DND-41 (cell line): ENCODE data around the gene RDH8.

Experiments used
- ATAC-seq: fragments of 200-7000 bp; cut with Tn5 transposase; 3 replicates; pipeline ENCODE4 v1.9.1; 2021; ENCODE audit warnings: low read depth; ENCODE audit not compliant: insufficient read depth
- DNase-seq: peaks from one replicate; pipeline ENCODE4 v3.0.0-alpha.2; 2020
- H2AFZ ChIP-seq: 2 replicates; pipeline ENCODE4 v1.6.0; 2012; ENCODE audit warnings: low read depth, low read length
- H3K27ac ChIP-seq: 2 replicates; pipeline ENCODE4 v1.5.1; 2012; ENCODE audit warnings: low read length, inconsistent platforms
- H3K27me3 ChIP-seq: fragments of 200-600 bp; sonication (generic); 2 replicates; pipeline ENCODE4 v1.6.0; 2012; ENCODE audit warnings: low read length, mild to moderate bottlenecking, inconsistent platforms; ENCODE audit not compliant: insufficient read depth, poor library complexity
- H3K36me3 ChIP-seq: 2 replicates; pipeline ENCODE4 v1.5.1; 2012; ENCODE audit warnings: low read length, inconsistent platforms; ENCODE audit not compliant: insufficient read depth
- H3K4me1 ChIP-seq: 2 replicates; pipeline ENCODE4 v1.5.1; 2012; ENCODE audit warnings: mild to moderate bottlenecking, low read length; ENCODE audit not compliant: insufficient read depth
- H3K4me2 ChIP-seq: 2 replicates; pipeline ENCODE4 v1.6.0; 2012; ENCODE audit warnings: mild to moderate bottlenecking, moderate library complexity, low read length, inconsistent platforms; ENCODE audit not compliant: insufficient read depth
- H3K4me3 ChIP-seq, 2 experiments: fragments of 200-600 bp in 1 of 2; shearing (Covaris generic) in 1 of 2; 2 replicates each; pipeline ENCODE4 v1.5.1; 2012 to 2016; ENCODE audit warnings: inconsistent platforms in 2 of 2, low read length in 2 of 2, mild to moderate bottlenecking in 2 of 2, low read depth in 1 of 2, moderate library complexity in 1 of 2
- H3K79me2 ChIP-seq: 2 replicates; pipeline ENCODE4 v1.6.0; 2012; ENCODE audit warnings: low read length, inconsistent platforms; ENCODE audit not compliant: insufficient read depth
- H3K9ac ChIP-seq: 2 replicates; pipeline ENCODE4 v1.6.0; 2012; ENCODE audit warnings: low read depth, mild to moderate bottlenecking, inconsistent platforms, low read length, moderate library complexity
- H3K9me3 ChIP-seq: 2 replicates; pipeline ENCODE4 v1.5.1; 2012; ENCODE audit warnings: low read length, moderate library complexity, mild to moderate bottlenecking, inconsistent platforms; ENCODE audit not compliant: insufficient read depth, severe bottlenecking
- H4K20me1 ChIP-seq: 2 replicates; pipeline ENCODE4 v1.6.0; 2012; ENCODE audit warnings: low read length; ENCODE audit not compliant: insufficient read depth
- EZH2 ChIP-seq: IDR thresholded peaks from 3 replicates; pipeline ENCODE4 v1.6.1; 2012; ENCODE audit warnings: borderline replicate concordance, low read depth, mild to moderate bottlenecking, moderate library complexity, low read length, inconsistent platforms; ENCODE audit not compliant: severe bottlenecking
- TF ChIP-seq, protein P1 (sequence below): IDR thresholded peaks from 2 replicates; pipeline ENCODE4 v1.5.1; 2012; ENCODE audit warnings: borderline replicate concordance, low read length, moderate library complexity, mild to moderate bottlenecking; ENCODE audit not compliant: poor library complexity, severe bottlenecking; ENCODE audit errors: extremely low read depth

Gene RDH8

DNA sequence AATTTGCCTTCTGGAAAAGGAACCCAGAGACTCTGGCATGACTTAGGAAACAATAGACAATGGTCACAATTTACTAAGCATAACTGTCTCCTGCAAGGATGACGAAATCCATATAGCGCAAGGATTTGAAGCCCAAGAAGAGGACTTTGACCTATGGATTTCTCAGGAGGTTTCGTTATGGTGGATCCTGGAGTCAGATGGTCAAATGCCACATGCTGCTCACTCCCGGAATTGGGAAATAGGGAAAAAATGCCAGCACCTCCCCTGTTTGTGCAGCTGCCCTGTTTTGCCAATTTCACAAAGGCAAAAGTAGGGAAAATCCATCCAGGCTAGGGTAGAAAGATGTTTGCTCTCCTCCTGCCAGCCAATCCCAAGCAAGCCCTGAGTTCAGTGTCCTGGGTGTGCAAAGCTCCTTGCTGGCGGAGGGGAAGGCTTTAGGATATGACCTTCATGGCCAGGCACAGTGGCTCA is 23.4 kb downstream of the RDH8 start:
- Histone ChIP-seq H3K27me3 (no peaks in the 10 kb centered on the region), H3K9me3 (peaks cover 3% of the 10 kb centered on the region), H3K4me1 (no peaks in the 10 kb centered on the region), H3K79me2 (no peaks in the 10 kb centered on the region), H4K20me1 (no peaks in the 10 kb centered on the region), H2AFZ (no peak overlapping the region), H3K36me3 (no peaks in the 10 kb centered on the region), H3K4me3 (no peak overlapping the region), H3K27ac (no peak overlapping the region), H3K9ac (no peak overlapping the region), H3K4me2 (no peak overlapping the region)
- no peak for TF ChIP-seq EZH2
- TF ChIP-seq, protein P1, sequence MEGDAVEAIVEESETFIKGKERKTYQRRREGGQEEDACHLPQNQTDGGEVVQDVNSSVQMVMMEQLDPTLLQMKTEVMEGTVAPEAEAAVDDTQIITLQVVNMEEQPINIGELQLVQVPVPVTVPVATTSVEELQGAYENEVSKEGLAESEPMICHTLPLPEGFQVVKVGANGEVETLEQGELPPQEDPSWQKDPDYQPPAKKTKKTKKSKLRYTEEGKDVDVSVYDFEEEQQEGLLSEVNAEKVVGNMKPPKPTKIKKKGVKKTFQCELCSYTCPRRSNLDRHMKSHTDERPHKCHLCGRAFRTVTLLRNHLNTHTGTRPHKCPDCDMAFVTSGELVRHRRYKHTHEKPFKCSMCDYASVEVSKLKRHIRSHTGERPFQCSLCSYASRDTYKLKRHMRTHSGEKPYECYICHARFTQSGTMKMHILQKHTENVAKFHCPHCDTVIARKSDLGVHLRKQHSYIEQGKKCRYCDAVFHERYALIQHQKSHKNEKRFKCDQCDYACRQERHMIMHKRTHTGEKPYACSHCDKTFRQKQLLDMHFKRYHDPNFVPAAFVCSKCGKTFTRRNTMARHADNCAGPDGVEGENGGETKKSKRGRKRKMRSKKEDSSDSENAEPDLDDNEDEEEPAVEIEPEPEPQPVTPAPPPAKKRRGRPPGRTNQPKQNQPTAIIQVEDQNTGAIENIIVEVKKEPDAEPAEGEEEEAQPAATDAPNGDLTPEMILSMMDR: no peak
- DNase-seq (no peak), ATAC-seq (no peak)

DNA sequence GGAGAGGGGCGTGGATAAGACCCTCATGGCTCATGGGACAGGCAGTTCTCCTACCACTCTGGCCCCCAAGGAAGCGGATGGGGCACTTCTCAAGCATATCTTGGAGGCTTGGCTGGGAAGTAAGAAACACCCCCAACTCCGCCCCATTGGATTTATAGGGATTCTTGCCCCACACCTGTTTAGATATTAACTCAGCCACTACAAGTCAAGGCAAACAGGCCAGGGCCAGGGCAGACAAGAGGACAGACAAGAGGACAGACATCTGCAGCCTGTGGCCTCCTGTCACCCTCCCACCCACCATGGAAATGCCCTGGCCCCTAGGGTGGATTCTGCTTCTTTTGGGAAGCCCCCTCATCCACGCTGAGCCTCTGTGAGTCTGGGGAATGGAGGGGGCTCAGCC is 24.1 kb downstream of the RDH8 start:
- no peaks in the 10 kb centered on the region for H3K79me2 ChIP-seq
- peaks cover 10% of the 10 kb centered on the region for H3K9me3 ChIP-seq
- H3K4me3 ChIP-seq: no peak overlapping the region
- H4K20me1 ChIP-seq: no peaks in the 10 kb centered on the region
- TF ChIP-seq, protein P1: no peak
- TF ChIP-seq EZH2: no peak
- no peak overlapping the region for H3K27ac ChIP-seq
- ATAC-seq (no peak), DNase-seq (no peak)
- H3K4me1 ChIP-seq: no peaks in the 10 kb centered on the region
- H3K27me3 ChIP-seq: no peaks in the 10 kb centered on the region
- no peaks in the 10 kb centered on the region for H3K36me3 ChIP-seq
- H3K9ac ChIP-seq: no peak overlapping the region
- no peak overlapping the region for H3K4me2 ChIP-seq
- no peak overlapping the region for H2AFZ ChIP-seq

DNA sequence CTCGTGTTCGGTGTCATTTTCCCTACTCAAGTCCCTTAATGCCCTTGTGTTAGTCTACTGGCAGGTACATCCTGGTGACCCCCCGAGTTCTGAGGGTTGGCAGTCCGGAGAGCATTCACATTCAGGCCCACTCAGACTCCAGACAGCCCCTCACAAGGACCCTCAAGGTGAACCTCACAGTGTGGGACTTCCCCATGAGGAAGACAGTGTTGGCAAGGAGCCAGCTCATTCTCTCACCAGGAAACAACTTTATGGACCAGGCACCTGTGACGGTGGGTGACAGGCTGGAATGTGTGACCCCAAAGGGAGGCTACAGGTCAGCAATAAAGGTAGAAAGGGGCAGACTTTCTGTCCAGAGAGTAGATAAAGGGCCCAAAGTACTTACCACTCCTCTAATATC is 24.5 kb downstream of the RDH8 start:
- H3K9me3 ChIP-seq: peaks cover 15% of the 10 kb centered on the region
- no peak for TF ChIP-seq EZH2
- TF ChIP-seq, protein P1: no peak
- no peaks in the 10 kb centered on the region for H3K27me3 ChIP-seq

More for the DNA sequence above, 24.5 kb downstream of the RDH8 start:
- no peaks in the 10 kb centered on the region for H3K79me2 ChIP-seq
- H3K36me3 ChIP-seq: no peaks in the 10 kb centered on the region
- H3K27ac ChIP-seq: no peak overlapping the region
- H3K4me1 ChIP-seq: no peaks in the 10 kb centered on the region
- H3K4me3 ChIP-seq: no peak overlapping the region
- no peaks in the 10 kb centered on the region for H4K20me1 ChIP-seq
- no peak overlapping the region for H2AFZ ChIP-seq
- H3K9ac ChIP-seq: no peak overlapping the region
- ATAC-seq (no peak), DNase-seq (no peak)
- no peak overlapping the region for H3K4me2 ChIP-seq
